ENCODE results near the gene ETV6.
"Not testable (repeated sequence)": the region's sequence is repeated elsewhere in the genome, so short reads cannot be mapped to it uniquely, and the experiment has no call there.

Gene ETV6

GRCh38 chr12:11649413-11650285 lies at the start of gene ETV6:
Gene ETV6, plus strand, starts transcription at chr12:11649674. Its CDS starts 454 bp downstream, at chr12:11650128.
- in situ Hi-C loops (cut with MboI; ENCODE audit: low sequenced_read_pairs), result no loop called here

DNA sequence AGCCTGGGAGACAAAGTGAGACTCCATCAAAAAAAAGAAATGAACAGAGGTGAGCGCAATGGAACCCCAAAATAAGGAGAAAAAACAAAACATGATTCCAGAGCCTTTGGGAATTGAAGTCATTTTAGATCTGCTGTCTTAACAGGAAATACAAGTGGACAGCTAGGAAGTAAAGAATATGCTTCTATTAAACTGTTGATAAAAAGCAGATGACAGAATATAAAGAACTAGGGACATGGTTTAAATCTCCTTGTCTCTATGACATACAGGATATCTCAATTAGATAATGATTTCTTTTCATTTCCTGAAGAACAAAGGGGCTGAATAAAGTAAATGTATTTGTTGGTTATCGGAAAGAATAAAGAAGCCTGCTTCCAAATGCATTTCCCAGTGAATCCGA lies 49.3 kb upstream of the ETV6 start:
- in situ Hi-C loops (cut with MboI; ENCODE audit: low sequenced_read_pairs), result no loop called here

DNA sequence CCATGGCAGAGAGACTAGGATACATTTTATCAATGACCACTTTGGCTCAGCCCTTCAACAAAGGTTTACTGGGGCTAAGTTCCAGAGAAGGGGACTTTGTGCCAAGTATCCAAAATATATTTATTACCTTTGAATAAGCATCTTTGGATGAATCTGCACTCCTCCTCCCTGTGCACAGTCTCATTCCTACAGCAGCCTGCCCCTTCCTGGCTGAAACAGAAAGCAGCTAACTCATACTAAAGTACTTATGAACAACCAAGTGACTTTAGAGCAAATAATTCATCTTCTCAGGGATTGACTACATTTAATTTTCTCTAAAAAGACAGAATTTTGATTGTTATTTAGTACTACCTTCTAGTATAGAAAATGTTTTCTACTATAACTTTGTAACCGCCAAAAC lies 47.8 kb upstream of the ETV6 start:
- in situ Hi-C loops (cut with MboI; ENCODE audit: low sequenced_read_pairs), result no loop called here

DNA sequence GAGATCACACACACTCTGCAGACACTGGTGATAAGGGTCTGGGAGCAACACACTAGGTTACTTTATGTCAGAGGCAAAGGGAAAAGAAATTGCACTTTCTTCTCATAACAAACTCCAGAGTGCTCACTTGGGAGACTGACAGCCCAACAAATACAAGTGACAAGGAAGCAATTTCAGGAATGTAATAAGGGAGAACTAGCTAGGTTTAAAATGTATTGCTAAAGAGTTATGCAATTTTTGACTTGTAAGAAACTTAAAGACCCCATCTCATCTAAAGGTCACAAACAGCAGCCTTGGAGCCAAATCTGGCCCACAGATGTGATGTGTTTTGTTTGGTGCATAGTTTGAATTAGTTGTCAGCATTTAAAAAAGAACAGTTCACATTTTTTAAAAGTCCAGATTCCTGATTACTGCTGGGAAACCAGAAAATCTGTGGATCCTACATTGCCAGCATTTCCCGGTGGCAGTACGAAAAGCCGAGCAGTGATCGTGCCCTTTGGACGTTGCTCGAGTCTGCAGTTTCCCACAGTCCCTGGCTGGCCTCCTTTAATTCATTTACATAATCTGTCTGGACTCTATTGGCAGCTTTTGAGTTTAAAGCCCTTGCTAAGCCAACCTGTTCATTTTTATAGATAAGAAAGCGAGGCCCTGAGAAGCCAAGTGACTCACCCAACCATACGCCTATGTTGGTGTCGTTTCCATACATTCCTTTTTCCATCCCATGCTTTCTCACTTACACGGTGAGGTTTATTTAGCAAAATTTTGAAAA lies 42.0 kb upstream of the ETV6 start:
- in situ Hi-C loops (cut with MboI; ENCODE audit: low sequenced_read_pairs), result no loop called here

DNA sequence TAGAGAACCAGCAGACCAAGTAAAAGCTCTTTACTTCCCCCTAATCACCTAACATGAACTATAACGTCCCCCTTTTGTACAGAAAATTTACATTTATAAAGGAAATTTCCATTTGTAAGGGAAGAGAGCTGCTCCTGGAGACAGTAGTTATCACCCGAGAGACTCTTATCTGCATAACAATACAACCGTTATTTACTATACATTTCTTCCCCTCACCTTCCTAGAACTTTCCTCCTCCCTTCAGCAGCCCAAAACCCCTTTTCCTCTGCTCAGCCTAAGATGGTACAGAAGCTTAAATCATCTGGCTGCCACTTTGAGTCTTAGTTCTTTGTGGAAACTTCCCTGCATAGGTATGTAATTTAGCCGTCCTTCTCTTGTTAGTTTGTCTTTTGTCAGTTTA lies 40.4 kb upstream of the ETV6 start:
- in situ Hi-C loops (cut with MboI; ENCODE audit: low sequenced_read_pairs), result no loop called here

DNA sequence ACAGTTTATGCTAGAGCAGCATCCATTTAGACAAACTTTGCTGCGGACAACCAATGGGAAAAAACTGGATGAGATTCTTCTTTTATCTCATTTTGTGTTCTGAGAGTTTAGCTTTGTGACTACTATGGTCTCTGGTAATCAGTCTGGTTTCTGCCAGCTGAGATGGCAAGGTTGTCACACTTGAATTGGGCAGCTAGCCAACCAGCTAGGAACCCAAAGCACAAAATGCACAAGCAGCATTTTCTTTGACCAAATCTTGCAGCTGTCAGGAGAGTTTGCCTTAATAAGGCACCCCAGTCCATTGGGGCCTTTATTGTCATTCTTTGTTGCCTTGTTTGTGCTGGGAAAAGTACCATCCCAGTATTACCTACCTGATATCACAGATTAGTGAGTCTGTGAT lies 34.0 kb upstream of the ETV6 start:
- in situ Hi-C loops (cut with MboI; ENCODE audit: low sequenced_read_pairs), result no loop called here

DNA sequence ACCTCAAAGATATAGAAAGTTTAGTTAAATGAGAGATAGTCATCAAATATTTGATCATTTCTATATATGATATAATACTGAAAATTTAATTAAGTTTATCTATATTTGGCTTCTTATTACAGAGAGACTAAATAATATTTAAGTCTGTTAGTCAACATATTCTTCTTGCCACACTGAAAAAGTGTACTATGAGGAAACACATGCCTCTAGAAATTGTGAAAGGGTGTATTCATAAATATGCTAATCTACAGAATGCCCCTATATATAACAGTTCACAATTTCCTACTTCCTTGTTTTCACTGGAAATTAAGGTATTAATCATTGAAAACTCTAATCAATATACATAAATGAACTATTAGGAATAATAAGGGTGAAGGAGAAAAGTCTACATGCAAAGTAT lies 31.4 kb upstream of the ETV6 start:
- in situ Hi-C loops (cut with MboI; ENCODE audit: low sequenced_read_pairs), result no loop called here

DNA sequence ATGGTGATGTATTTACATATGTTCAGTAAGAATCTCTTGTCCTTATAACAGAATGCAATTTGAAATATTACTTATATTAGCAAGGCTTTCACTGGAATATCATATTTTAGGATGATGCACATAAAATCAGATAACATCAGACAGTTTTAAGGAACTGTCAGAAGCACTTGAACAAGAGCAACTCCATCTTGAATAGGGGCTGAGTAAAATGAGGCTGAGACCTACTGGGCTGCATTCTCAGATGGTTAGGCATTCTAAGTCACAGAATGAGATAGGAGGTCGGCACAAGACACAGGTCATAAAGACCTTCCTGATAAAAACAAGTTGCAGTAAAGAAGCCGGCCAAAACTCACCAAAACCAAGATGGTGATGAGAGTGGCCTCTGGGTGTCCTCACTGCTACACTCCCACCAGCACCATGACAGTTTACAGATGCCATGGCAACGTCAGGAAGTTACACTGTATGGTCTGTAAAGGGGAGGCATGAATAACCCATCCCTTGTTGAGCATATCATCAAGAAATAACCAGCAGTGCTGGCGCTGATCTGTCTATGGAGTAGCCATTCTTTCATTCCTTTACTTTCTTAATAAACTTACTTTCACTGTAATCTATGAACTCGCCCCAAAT lies 27.6 kb upstream of the ETV6 start:
- in situ Hi-C loops (cut with MboI; ENCODE audit: low sequenced_read_pairs), result no loop called here

- in situ Hi-C loops (cut with MboI; ENCODE audit: low sequenced_read_pairs), result no loop called here
Observed at GRCh38 chr12:11622876-11623281, 26.6 kb upstream of the ETV6 start.

GRCh38 chr12:11623382-11623781 lies 26.1 kb upstream of the ETV6 start:
- in situ Hi-C loops (cut with MboI; ENCODE audit: low sequenced_read_pairs), result no loop called here

- in situ Hi-C loops (cut with MboI; ENCODE audit: low sequenced_read_pairs), result no loop called here
Observed at GRCh38 chr12:11624116-11624515, 25.4 kb upstream of the ETV6 start.

GRCh38 chr12:11627709-11628108 lies 21.8 kb upstream of the ETV6 start:
- in situ Hi-C loops (cut with MboI; ENCODE audit: low sequenced_read_pairs), result not testable (repeated sequence)

DNA sequence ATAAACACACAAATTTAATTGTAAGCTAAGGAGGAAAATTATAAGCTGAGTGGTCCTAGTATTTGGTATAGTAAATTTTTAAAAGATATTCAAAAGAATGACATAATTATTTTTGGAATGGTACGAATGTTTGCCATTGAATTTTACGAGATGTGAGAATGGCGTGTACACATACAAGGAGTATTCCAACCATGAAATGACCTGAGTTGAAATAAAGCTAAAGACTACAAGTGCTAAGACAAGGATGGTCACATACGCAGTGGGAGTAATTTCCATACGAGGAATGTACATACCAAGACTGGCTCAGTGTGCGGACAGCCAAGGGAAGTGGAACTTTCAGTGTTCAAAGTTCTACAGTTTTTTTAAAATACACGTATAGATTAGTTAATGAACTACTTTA lies 21.1 kb upstream of the ETV6 start:
- in situ Hi-C loops (cut with MboI; ENCODE audit: low sequenced_read_pairs), result no loop called here

- in situ Hi-C loops (cut with MboI; ENCODE audit: low sequenced_read_pairs), result no loop called here
Observed at GRCh38 chr12:11630046-11630706, 19.3 kb upstream of the ETV6 start.

- in situ Hi-C loops (cut with MboI; ENCODE audit: low sequenced_read_pairs), result no loop called here
Observed at GRCh38 chr12:11631288-11631687, 18.2 kb upstream of the ETV6 start.

- in situ Hi-C loops (cut with MboI; ENCODE audit: low sequenced_read_pairs), result not testable (repeated sequence)
Observed at GRCh38 chr12:11631881-11632280, 17.6 kb upstream of the ETV6 start.

DNA sequence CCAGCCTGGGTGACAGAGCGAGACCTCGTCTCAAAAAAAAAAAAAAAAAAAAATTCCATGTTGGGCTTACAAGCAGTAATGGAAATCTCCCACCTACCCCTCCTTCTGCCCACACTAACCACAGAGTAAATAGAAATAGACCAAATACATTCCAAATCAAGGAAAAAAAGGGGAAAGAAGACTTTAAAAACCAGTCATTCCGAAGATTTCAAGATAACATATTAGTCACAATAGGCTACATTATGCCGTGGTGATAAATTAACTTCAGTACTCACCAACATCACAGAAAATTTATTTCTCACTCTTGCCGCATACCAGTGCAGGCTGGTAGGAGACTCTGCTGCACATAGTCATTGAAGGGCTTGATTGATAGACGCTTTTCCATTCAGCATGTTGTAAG lies 15.5 kb upstream of the ETV6 start:
- in situ Hi-C loops (cut with MboI; ENCODE audit: low sequenced_read_pairs), result no loop called here

DNA sequence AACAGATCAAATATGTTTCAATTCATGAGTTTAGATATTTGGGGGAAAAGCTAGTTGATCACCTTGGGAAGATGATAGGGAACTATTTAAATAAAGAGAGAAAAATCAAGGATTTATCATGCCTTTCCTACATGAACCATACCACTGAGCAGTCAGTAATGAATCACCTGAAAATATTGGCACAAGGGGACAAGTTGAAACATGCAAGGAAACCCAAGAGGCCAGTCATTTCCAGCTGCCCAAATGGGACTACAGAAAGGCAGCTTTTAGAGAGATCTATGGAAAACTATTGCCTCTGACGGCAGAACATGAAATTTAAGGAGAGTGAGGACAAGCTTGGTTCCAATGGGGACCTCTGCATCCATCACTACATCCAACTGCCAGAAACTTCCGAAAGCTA lies 14.1 kb upstream of the ETV6 start:
- in situ Hi-C loops (cut with MboI; ENCODE audit: low sequenced_read_pairs), result no loop called here

DNA sequence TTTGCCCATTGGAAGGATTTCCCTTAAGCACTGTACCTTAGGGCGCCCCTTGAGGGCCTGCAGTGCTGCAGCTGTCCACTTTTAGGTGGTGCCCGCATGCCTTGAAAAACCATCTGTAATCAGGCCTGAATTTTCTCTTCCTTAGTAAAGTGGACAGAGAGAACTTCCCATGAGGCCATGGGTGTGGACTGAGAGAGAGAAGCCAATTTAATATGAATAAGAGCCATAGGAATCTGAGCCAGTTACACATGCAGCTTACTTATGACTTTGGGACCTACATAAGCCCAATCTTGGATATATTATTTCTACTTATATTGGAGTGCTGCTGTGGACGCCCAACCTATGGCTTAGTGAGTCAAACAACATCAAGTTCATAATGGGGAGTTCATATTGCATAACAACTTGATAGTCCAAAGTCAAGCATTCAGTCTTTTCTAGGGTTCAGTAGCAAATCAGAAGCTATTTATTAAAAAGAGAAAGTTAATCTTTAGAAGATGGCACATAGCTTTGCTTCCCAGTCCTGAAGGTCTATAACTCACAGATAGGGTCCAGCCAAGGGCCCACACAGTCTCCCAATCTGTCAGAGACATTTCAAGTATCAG lies 11.1 kb upstream of the ETV6 start:
- in situ Hi-C loops (cut with MboI; ENCODE audit: low sequenced_read_pairs), result no loop called here

- in situ Hi-C loops (cut with MboI; ENCODE audit: low sequenced_read_pairs), result no loop called here
Observed at GRCh38 chr12:11639454-11639853, 10.0 kb upstream of the ETV6 start.

GRCh38 chr12:11641522-11641921 lies 8.0 kb upstream of the ETV6 start:
- in situ Hi-C loops (cut with MboI; ENCODE audit: low sequenced_read_pairs), result no loop called here

Measured in HL-60/S4 (cell line).